GM19238 (cell line): ENCODE measurements around the gene OSBPL6.
A peak's percentile ranks its signal among the peaks of the same experiment; 100 is the strongest.
"Not testable (repeated sequence)": the region's sequence is repeated elsewhere in the genome, so short reads cannot be mapped to it uniquely, and the experiment has no call there.

ENCODE experiments used
- DNase-seq: peaks from one replicate; pipeline ENCODE4 v3.0.0; 2011; ENCODE audit warnings: low spot score; ENCODE audit not compliant: insufficient read length

OSBPL6 gene

GRCh38 chr2:178298785-178299212 lies 104.5 kb downstream of the OSBPL6 start:
- no peak for DNase-seq

GRCh38 chr2:178301649-178302238 lies 107.4 kb downstream of the OSBPL6 start:
- DNase-seq = no peak

- no peak for DNase-seq
Observed at GRCh38 chr2:178304333-178304732, 110.0 kb downstream of the OSBPL6 start.

- peak; percentile 7 for DNase-seq
Observed at GRCh38 chr2:178306352-178307073, 112.2 kb downstream of the OSBPL6 start.

GRCh38 chr2:178307650-178308049 lies 113.3 kb downstream of the OSBPL6 start:
- no peak for DNase-seq

- no peak for DNase-seq
Observed at GRCh38 chr2:178309541-178309940, 115.2 kb downstream of the OSBPL6 start.

- DNase-seq = no peak
Observed at GRCh38 chr2:178315078-178315477, 120.8 kb downstream of the OSBPL6 start.

GRCh38 chr2:178315488-178315948 lies 121.2 kb downstream of the OSBPL6 start:
- DNase-seq = no peak

- DNase-seq = no peak
Observed at GRCh38 chr2:178317811-178318210, 123.5 kb downstream of the OSBPL6 start.

- no peak for DNase-seq
Observed at GRCh38 chr2:178320011-178320585, 125.8 kb downstream of the OSBPL6 start.

GRCh38 chr2:178322068-178322467 lies 127.8 kb downstream of the OSBPL6 start:
- no peak for DNase-seq

- not testable (repeated sequence) for DNase-seq
Observed at GRCh38 chr2:178323331-178323730, 129.0 kb downstream of the OSBPL6 start.

GRCh38 chr2:178324077-178324476 lies 129.8 kb downstream of the OSBPL6 start:
- no peak for DNase-seq

- DNase-seq = no peak
Observed at GRCh38 chr2:178325268-178325667, 131.0 kb downstream of the OSBPL6 start.

GRCh38 chr2:178327516-178327915 lies 133.2 kb downstream of the OSBPL6 start:
- no peak for DNase-seq

GRCh38 chr2:178328037-178328436 lies 133.7 kb downstream of the OSBPL6 start:
- DNase-seq = no peak

GRCh38 chr2:178330175-178331017 lies 136.1 kb downstream of the OSBPL6 start:
- no peak for DNase-seq

GRCh38 chr2:178331474-178332432 lies 137.4 kb downstream of the OSBPL6 start:
- no peak for DNase-seq

GRCh38 chr2:178333851-178334250 lies 139.5 kb downstream of the OSBPL6 start:
- DNase-seq = no peak

- no peak for DNase-seq
Observed at GRCh38 chr2:178335230-178335629, 140.9 kb downstream of the OSBPL6 start.

- DNase-seq = no peak
Observed at GRCh38 chr2:178344121-178344520, 149.8 kb downstream of the OSBPL6 start.
